Rectal smooth muscle tissue (tissue), 1 donor: ENCODE measurements around the gene HOGA1.

Source experiments
- H3K27ac ChIP-seq: one replicate; pipeline ENCODE4 v1.7.0; 2013; ENCODE audit warnings: low read depth, low read length, inconsistent platforms
- H3K27me3 ChIP-seq: one replicate; pipeline ENCODE4 v1.7.0; 2013; ENCODE audit warnings: low read length; ENCODE audit not compliant: control insufficient read depth, insufficient read depth
- H3K36me3 ChIP-seq: one replicate; pipeline ENCODE4 v1.7.0; 2013; ENCODE audit warnings: low read length; ENCODE audit not compliant: control insufficient read depth, insufficient read depth
- H3K4me1 ChIP-seq: one replicate; pipeline ENCODE4 v1.7.0; 2013; ENCODE audit warnings: low read length; ENCODE audit not compliant: control insufficient read depth, insufficient read depth
- H3K4me3 ChIP-seq: one replicate; pipeline ENCODE4 v1.7.0; 2013; ENCODE audit warnings: low read length
- H3K9ac ChIP-seq: one replicate; pipeline ENCODE4 v1.7.0; 2013; ENCODE audit warnings: low read length

Gene HOGA1

GRCh38 chr10:97563337-97563736, 20.9 kb upstream of the HOGA1 start:
- no peak overlapping the region for H3K9ac ChIP-seq
- H3K36me3 ChIP-seq, result no peaks in the 10 kb centered on the region
- H3K27me3 ChIP-seq, result no peaks in the 10 kb centered on the region
- H3K4me3 ChIP-seq, result no peak overlapping the region
- H3K27ac ChIP-seq, result no peak overlapping the region
- no peaks in the 10 kb centered on the region for H3K4me1 ChIP-seq

- Histone ChIP-seq H3K27me3 (no peaks in the 10 kb centered on the region), H3K27ac (no peak overlapping the region), H3K36me3 (no peaks in the 10 kb centered on the region), H3K9ac (no peak overlapping the region), H3K4me1 (no peaks in the 10 kb centered on the region), H3K4me3 (no peak overlapping the region)
Measured at GRCh38 chr10:97564776-97565175, 19.4 kb upstream of the HOGA1 start.

- Histone ChIP-seq H3K27me3 (no peaks in the 10 kb centered on the region), H3K9ac (no peak overlapping the region), H3K27ac (no peak overlapping the region), H3K36me3 (no peaks in the 10 kb centered on the region), H3K4me3 (no peak overlapping the region), H3K4me1 (no peaks in the 10 kb centered on the region)
Measured at GRCh38 chr10:97566336-97566996, 17.7 kb upstream of the HOGA1 start.

DNA sequence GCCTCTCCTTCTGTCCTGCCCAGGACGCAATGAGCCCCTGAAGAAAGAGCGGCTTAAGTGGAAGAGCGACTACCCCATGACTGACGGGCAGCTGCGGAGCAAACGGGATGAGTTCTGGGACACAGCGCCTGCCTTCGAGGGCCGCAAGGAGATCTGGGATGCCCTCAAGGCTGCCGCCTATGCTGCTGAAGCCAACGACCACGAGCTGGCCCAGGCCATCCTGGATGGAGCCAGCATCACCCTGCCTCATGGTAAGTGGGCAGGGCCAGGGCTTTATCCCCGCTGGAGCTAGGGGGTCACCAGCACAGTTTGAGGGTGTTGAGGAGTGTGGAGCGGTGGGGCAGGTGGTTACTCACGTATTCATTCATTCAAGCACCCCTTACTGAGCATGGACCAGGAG, 16.3 kb upstream of the HOGA1 start:
- H3K9ac ChIP-seq, result no peak overlapping the region
- no peaks in the 10 kb centered on the region for H3K27me3 ChIP-seq
- H3K4me3 ChIP-seq, result no peak overlapping the region
- peaks cover 3% of the 10 kb centered on the region for H3K36me3 ChIP-seq
- H3K4me1 ChIP-seq, result no peaks in the 10 kb centered on the region
- H3K27ac ChIP-seq, result no peak overlapping the region

DNA sequence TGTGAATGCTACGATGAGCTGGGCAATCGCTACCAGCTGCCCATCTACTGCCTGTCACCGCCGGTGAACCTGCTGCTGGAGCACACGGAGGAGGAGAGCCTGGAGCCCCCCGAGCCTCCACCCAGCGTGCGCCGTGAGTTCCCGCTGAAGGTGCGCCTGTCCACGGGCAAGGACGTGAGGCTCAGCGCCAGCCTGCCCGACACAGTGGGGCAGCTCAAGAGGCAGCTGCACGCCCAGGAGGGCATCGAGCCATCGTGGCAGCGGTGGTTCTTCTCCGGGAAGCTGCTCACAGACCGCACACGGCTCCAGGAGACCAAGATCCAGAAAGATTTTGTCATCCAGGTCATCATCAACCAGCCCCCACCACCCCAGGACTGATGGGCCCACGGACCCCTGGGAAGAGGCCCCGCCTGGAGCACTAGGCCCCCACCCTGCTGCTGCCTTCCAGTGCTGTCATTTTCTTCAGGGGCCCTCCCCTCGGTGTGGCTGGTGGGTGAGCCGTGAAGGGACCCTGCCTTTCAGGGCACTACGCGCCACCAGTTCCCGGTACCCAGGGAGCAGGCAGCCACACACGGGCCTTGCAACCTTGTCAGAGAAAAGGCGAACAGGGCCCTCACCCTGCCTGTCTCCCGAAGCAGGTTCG, 13.9 kb upstream of the HOGA1 start:
- no peak overlapping the region for H3K27ac ChIP-seq
- peaks cover 3% of the 10 kb centered on the region for H3K36me3 ChIP-seq
- H3K4me3 ChIP-seq, result no peak overlapping the region
- H3K9ac ChIP-seq, result no peak overlapping the region
- no peaks in the 10 kb centered on the region for H3K27me3 ChIP-seq
- no peaks in the 10 kb centered on the region for H3K4me1 ChIP-seq

DNA sequence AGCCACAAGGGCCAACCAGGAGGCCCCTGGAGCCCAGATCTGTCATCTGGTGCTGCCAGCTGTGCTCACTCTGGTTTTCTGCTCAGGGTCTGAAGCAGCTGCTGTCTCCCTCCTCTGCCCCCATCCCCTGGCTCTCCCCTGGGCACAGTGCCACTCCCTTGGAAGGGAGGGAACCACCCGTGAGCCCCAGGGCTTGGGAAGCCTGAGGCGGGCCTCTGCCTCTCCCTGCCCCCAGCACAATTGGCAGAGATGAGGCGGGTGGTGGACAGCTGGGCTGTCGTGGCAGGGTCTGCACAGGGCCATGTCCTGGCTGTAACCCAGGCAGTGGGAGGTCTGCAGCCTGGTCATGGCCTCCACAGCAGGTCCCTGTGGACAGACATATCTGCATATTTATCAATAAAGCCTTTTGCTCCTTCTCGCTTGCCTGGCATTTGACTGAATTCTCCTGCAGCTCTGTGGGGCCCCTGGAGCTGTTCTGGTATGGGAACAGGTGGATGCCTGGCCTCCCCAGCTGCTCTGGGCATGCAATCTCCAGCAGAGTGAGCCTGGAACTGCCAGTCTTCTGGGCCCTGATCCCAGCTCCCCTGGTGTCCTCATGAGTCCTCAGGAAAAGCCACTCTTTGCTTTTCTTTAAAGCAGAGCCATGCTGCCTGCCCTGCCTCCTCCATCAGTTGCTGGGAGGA, 13.3 kb upstream of the HOGA1 start:
- no peaks in the 10 kb centered on the region for H3K4me1 ChIP-seq
- H3K9ac ChIP-seq, result no peak overlapping the region
- H3K36me3 ChIP-seq, result peaks cover 3% of the 10 kb centered on the region
- no peak overlapping the region for H3K27ac ChIP-seq
- no peaks in the 10 kb centered on the region for H3K27me3 ChIP-seq
- no peak overlapping the region for H3K4me3 ChIP-seq

DNA sequence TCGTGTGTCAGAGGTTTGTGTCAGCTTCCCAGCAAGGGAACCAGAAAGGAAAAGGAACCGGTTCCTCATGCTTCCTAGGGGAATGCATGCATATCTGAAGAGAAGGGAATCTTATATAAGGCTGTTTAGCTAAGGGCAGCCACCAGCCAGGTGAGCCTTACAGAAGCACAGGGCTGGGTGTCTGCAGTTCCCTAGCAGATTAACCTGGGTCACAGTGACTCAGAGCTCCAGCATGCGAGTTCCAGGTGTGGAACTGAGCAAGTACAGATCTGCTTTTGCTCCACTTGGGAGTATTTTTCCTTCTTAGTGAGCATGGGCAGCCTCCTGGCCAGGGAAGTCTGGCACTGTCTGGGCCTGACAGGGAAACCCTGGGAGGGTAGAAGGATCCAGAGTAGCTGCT, 12.6 kb upstream of the HOGA1 start:
- Histone ChIP-seq H3K27ac (no peak overlapping the region), H3K27me3 (no peaks in the 10 kb centered on the region), H3K9ac (no peak overlapping the region), H3K4me3 (no peak overlapping the region), H3K4me1 (no peaks in the 10 kb centered on the region), H3K36me3 (peaks cover 3% of the 10 kb centered on the region)

GRCh38 chr10:97572214-97572989, 11.8 kb upstream of the HOGA1 start, which contains the start of gene ANKRD2:
ANKRD2 (plus strand) TSS chr10:97572779; CDS start chr10:97572789, 10 bp downstream.
- H3K27me3 ChIP-seq, result no peaks in the 10 kb centered on the region
- H3K4me3 ChIP-seq, result no peak within 1 kb of the TSS
- no peak within 1 kb of the TSS for H3K9ac ChIP-seq
- peaks cover 3% of the 10 kb centered on the region for H3K36me3 ChIP-seq
- no peaks in the 10 kb centered on the region for H3K4me1 ChIP-seq
- H3K27ac ChIP-seq, result no peak within 1 kb of the TSS

GRCh38 chr10:97573021-97573420, 11.2 kb upstream of the HOGA1 start:
- no peak overlapping the region for H3K27ac ChIP-seq
- H3K27me3 ChIP-seq, result no peaks in the 10 kb centered on the region
- no peak overlapping the region for H3K4me3 ChIP-seq
- H3K36me3 ChIP-seq, result peaks cover 3% of the 10 kb centered on the region
- H3K4me1 ChIP-seq, result no peaks in the 10 kb centered on the region
- no peak overlapping the region for H3K9ac ChIP-seq

DNA sequence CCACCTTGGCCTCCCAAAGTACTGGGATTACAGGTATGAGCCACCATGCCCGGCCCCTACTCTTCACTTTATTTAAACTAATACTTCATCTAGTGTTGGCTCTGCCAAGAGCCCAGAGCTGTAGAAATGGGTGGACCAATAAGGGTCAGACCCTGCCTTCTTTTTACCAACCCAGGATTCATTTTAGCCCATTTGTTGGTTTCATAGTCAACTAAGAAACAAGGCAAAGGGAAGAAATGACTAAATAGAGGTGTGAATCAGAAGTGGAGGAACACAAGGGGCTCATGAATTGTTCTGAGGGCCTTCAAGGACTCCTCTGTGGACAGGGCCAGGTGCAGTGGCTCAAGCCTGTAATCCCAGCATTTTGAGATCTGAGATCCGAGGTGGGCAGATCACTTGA, 10.5 kb upstream of the HOGA1 start:
- H3K27me3 ChIP-seq, result no peaks in the 10 kb centered on the region
- peaks cover 3% of the 10 kb centered on the region for H3K36me3 ChIP-seq
- no peak overlapping the region for H3K27ac ChIP-seq
- no peak overlapping the region for H3K4me3 ChIP-seq
- H3K9ac ChIP-seq, result no peak overlapping the region
- no peaks in the 10 kb centered on the region for H3K4me1 ChIP-seq

GRCh38 chr10:97574374-97575126, 9.6 kb upstream of the HOGA1 start:
- Histone ChIP-seq H3K27me3 (no peaks in the 10 kb centered on the region), H3K36me3 (peaks cover 3% of the 10 kb centered on the region), H3K27ac (no peak overlapping the region), H3K9ac (no peak overlapping the region), H3K4me3 (no peak overlapping the region), H3K4me1 (no peaks in the 10 kb centered on the region)
